NCI-H748 (cell line): ENCODE results near the gene PPP2R5D.
"Not testable (repeated sequence)": the region's sequence is repeated elsewhere in the genome, so short reads cannot be mapped to it uniquely, and the experiment has no call there.

ENCODE experiments used
- DNase-seq: peaks from one replicate; lab custom pipeline; 2025; ENCODE audit not compliant: unreplicated experiment; lab: John Stamatoyannopoulos, UW

PPP2R5D gene

GRCh38 chr6:42988486-42989020 lies 4.2 kb downstream of the PPP2R5D start:
- no peak for DNase-seq

- no peak for DNase-seq
Observed at GRCh38 chr6:42989923-42990322, 5.6 kb downstream of the PPP2R5D start.

- DNase-seq = no peak
Observed at GRCh38 chr6:42993445-42993844, 9.1 kb downstream of the PPP2R5D start.

- DNase-seq = no peak
Observed at GRCh38 chr6:42996513-42996912, 12.1 kb downstream of the PPP2R5D start.

- not testable (repeated sequence) for DNase-seq
Observed at GRCh38 chr6:42998205-42998604, 13.8 kb downstream of the PPP2R5D start.

DNA sequence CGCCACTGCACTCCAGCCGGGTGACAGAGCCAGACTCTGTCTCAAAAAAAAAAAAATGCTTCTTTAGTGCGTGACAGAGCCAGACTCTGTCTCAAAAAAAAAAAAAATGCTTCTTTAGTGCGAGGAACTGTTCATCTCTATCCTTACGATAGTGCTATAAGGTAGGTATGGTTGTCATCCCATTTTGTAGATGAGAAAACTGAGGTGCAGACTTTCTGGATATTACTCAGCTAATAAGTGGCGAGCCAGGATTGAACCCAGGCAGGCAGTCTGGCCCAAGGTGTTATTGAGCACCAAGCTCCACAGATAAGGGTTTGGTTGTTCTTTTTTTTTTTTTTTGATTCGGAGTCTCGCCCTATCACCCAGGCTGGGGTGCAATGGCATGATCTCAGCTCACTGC lies 17.5 kb downstream of the PPP2R5D start:
- DNase-seq = no peak

DNA sequence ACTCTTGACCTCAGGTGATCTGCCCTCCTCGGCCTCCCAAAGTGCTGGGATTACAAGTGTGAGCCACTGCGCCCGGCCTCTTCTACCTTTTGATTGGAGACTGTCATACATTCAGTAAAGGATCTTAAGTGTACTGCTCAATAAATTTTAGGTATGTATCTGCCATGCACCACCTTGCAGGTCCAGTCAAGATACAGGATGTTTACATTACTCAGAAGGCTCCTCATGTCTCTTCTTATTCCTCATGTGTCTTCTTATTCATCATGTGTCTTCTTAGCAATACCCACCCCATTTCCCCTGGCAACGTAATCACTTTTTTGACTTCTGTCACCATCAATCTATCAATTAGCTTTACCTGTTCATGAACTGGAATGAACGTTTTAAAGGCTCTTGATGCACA lies 21.5 kb downstream of the PPP2R5D start:
- no peak for DNase-seq

GRCh38 chr6:43006251-43006650 lies 21.9 kb downstream of the PPP2R5D start:
- no peak for DNase-seq

GRCh38 chr6:43007126-43007525 lies 22.8 kb downstream of the PPP2R5D start:
- DNase-seq = no peak

GRCh38 chr6:43009124-43009523 lies 24.8 kb downstream of the PPP2R5D start:
- DNase-seq = peak; percentile 29

DNA sequence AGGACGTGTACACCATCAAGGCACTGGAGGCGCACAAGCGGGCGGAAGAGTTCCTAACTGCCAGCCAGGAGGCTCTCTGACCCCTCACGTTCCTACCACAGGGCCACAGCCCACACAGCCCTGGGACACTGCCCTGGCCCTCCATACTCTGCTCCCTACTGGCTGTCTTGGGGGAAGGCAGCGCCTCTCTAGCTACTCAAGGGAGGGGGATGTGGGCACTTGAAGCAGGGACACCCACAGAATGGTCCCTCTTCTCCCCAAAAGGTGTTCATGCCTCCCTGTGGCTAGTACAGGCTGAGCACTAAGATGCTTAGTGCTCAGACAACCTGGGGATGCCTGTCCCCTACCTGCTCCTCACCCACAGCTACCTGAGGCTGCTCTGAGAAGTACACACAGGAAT lies 26.8 kb downstream of the PPP2R5D start:
- DNase-seq = no peak

DNA sequence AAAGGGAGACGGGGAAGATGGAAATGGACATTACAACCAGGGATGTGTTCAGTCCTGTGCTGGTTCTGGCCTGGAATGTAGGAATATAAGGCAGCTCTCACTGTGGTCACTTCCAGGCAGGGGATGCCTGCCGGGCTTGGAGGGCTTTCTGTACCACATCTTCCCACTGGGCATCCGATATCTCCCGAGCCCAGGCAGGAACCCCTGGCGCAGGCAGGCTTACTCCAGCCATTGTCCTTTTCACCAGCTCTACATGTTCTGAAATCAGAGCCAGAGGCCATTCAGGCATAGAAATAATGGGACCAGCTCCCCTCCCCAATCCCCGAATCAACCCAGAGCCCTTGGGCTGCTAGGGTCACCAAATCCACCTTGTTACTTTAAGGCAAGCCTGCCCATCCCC lies 28.0 kb downstream of the PPP2R5D start:
- DNase-seq = no peak

- DNase-seq = peak; percentile 52
Observed at GRCh38 chr6:43013097-43013842, 28.9 kb downstream of the PPP2R5D start.

DNA sequence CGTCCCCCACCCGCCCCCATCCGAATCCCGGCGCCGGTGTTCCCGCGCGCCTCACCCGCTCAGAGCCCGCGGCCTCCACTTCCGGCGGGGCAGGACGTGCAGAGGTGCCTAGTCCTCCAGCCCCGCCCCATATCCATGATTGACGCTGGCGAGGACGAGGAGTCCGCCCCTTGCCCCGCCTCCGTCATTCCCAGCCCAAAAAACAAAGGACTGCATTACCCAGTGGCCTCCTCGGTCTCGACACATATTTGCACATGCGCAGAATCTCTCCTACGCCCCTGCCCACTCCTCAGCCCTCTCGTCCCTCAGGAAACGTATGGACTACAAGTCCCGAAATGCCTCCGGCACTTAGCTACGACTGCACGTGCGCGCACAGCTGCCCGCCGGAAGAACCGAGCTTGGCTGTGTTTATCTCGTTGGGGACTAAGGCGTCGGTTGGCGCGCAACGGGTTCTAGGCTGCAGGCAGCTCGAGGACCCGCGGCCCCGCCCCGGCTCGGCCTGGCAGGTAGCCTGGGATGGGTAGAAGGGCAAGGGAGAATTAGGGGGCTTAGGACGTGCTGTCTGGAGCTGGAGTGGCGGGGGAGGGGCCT lies 29.6 kb downstream of the PPP2R5D start, which contains the start of the genes KLHDC3 and MEA1:
TSS of gene KLHDC3 (plus strand) at position 407 of the 591 bp plus-strand sequence. CDS start 2,944 bp downstream, outside the sequence.
TSS of gene MEA1 (minus strand) at position 104 of the 591 bp plus-strand sequence. CDS start 133 bp downstream, outside the sequence.
- peak; percentile 100 for DNase-seq

- DNase-seq = peak; percentile 61
Observed at GRCh38 chr6:43014434-43014909, 30.1 kb downstream of the PPP2R5D start.

DNA sequence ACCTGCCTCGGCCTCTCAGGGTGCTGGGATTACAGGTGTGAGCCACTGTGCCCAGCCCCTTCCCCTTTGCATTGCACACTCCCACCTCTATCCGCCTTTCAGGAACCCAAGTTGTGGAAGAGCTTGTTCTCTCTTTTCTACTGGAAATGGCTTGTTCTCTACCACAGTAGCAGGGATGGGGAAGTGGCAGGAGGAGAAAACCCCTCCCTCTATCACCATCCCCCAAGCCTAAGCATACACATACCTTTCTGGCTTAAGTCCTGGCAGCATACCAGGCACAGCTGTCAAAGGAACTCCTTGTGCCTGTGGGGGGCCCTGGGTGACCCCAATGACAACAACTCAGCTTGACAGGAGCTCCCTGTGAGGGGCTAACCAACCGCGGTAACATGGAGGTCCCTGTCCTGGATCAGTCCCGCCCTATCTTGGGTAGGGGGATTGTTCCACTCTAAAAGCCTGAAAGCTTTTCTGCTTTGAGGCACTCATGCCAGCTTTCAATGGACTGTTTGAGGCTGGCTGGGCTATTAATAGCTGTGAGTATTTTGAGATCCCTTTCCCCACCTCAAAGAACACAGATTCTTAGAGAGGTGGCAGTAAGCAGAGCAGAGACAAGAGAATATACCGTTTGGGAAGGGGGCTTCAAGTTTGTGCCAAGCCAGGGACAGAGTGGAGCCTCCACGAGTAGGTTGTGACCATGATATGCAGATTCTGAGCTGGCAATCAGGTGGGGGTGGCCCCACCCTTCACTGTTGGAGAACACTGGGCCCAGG lies 32.0 kb downstream of the PPP2R5D start:
- DNase-seq = no peak

DNA sequence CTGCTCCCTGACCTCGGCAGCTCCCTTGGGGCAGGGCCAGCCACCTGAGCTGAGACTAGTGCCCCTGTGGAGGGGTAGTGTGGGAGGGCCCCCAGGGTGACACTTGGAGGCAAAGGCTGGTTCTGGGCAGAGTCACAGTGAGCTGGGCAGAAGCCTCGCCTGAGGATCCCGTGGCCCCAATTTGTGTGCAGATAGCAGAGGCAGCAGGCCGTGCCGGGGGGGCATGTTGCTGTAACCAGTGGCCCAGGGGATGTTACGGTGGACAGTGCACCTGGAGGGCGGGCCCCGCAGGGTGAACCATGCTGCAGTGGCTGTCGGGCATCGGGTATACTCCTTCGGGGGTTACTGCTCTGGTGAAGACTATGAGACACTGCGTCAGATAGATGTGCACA lies 32.6 kb downstream of the PPP2R5D start:
- no peak for DNase-seq

- DNase-seq = no peak
Observed at GRCh38 chr6:43019152-43019551, 34.8 kb downstream of the PPP2R5D start.

DNA sequence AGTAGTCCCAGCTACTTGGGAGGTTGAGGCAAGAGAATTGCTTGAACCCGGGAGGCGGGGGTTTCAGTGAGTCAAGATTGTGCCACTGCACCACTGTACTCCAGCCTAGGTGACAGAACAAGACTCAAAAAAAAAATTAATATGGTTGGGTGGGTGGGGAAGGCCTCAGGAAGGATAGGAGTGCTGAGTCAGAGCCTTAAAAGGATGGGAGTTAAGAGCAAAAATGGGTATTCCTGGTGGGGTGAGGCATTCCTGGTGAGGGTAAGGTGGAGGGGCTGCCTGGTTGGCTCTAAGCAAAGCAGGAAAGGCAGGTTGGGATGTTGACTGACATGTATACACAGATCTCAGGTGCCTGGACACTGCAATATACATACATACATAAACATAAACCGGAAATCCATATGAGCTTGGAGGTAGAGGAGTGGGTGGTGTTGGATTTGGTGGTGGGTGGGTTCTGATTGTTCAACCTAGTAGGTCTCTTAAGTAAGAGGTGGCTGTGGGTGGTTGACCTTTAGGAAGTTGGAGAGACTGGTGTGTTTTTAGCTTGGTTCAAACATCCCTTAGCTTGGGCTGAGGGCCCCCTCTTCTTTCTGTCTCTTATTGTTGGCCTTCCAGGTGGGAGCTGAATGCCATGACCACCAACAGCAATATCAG lies 35.8 kb downstream of the PPP2R5D start:
- no peak for DNase-seq

DNA sequence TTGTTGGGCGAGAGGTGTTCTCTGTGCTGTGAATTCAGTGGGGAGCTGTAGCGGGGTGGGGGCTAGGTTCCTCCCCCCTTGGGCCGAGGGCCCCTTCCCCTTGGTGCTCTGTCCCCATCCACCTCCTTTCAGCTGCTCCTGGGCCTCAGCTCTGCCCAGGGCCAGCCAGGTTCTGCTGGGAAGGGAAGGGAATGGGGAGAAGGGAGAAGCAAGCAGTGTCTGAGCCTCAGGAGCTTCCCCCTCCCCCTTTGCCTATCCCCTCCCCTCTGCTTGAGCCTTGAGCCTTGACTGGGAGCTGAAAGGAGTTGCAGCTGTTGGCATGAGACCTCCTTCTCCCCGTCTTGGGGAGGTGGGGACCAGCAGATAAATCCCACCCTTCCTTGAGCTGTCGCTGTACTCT lies 36.5 kb downstream of the PPP2R5D start:
- DNase-seq = peak; percentile 49
